HFF-Myc (cell line): ENCODE measurements around the gene ACAP2.
"Not testable (repeated sequence)": the region's sequence is repeated elsewhere in the genome, so short reads cannot be mapped to it uniquely, and the experiment has no call there.

Experiments
- DNase-seq: peaks from one replicate; pipeline ENCODE4 v3.0.0-alpha.2; 2011; ENCODE audit warnings: low read depth; ENCODE audit errors: extremely low read depth
- H3K4me3 ChIP-seq: replicated peaks from 2 replicates; pipeline ENCODE4 v1.5.1; 2011; ENCODE audit warnings: low read depth, mild to moderate bottlenecking, control low read depth, low read length
- CTCF ChIP-seq: IDR thresholded peaks from 2 replicates; pipeline ENCODE4 v1.5.1; 2012; ENCODE audit warnings: mild to moderate bottlenecking, low read depth, low read length, control low read depth; ENCODE audit errors: missing control alignments

Gene ACAP2

GRCh38 chr3:195384952-195385351 is 57.9 kb downstream of the ACAP2 start:
- TF ChIP-seq CTCF: no peak
- no peak for DNase-seq
- H3K4me3 ChIP-seq: no peak overlapping the region

GRCh38 chr3:195372220-195372619 is 70.6 kb downstream of the ACAP2 start:
- no peak for DNase-seq
- H3K4me3 ChIP-seq: no peak overlapping the region
- TF ChIP-seq CTCF: no peak

- no peak for TF ChIP-seq CTCF
- DNase-seq: peak; percentile 43
- no peak overlapping the region for H3K4me3 ChIP-seq
Measured at GRCh38 chr3:195366200-195366925, 76.5 kb downstream of the ACAP2 start.

- no peak for TF ChIP-seq CTCF
- no peak overlapping the region for H3K4me3 ChIP-seq
- DNase-seq: no peak
Measured at GRCh38 chr3:195365371-195365770, 77.4 kb downstream of the ACAP2 start.

GRCh38 chr3:195357797-195358196 is 85.0 kb downstream of the ACAP2 start:
- DNase-seq, H3K4me3 ChIP-seq: not testable (repeated sequence)

- no peak overlapping the region for H3K4me3 ChIP-seq
- no peak for TF ChIP-seq CTCF
- no peak for DNase-seq
Measured at GRCh38 chr3:195356151-195357086, 86.4 kb downstream of the ACAP2 start.

- not testable (repeated sequence) for DNase-seq, H3K4me3 ChIP-seq
Measured at GRCh38 chr3:195354009-195354408, 88.8 kb downstream of the ACAP2 start.
